IMR-90 (cell line): ENCODE measurements around the gene DOK1.

Source experiments
- CTCF ChIP-seq: conservative IDR thresholded peaks from 2 replicates; pipeline ENCODE4 v1.5.1; 2012; ENCODE audit warnings: mild to moderate bottlenecking, low read depth, low read length, improper control_type of control experiment
- FOS ChIP-seq: fragments of 150-350 bp; IDR thresholded peaks from 2 replicates; pipeline ENCODE4 v1.6.1; 2016; ENCODE audit warnings: low read depth, low read length
- MAFK ChIP-seq: IDR thresholded peaks from 2 replicates; pipeline ENCODE4 v1.6.1; 2012; ENCODE audit warnings: low read depth, low read length, improper control_type of control experiment
- MAZ ChIP-seq: IDR thresholded peaks from 2 replicates; pipeline ENCODE4 v1.6.1; 2012; ENCODE audit warnings: low read depth, mild to moderate bottlenecking, low read length, improper control_type of control experiment, moderate library complexity, borderline replicate concordance
- POLR2A ChIP-seq: IDR thresholded peaks from 2 replicates; pipeline ENCODE4 v1.6.1; 2012; ENCODE audit warnings: mild to moderate bottlenecking, low read depth, low read length
- USF2 ChIP-seq: fragments of 150-350 bp; IDR thresholded peaks from 2 replicates; pipeline ENCODE4 v1.6.1; 2017; ENCODE audit warnings: mild to moderate bottlenecking, antibody characterized with exemption, low read length, low read depth
- TF ChIP-seq, protein P1 (sequence below): fragments of 150-350 bp; IDR thresholded peaks from 2 replicates; pipeline ENCODE4 v1.6.1; 2016; ENCODE audit warnings: low read depth, mild to moderate bottlenecking, low read length, moderate library complexity, borderline replicate concordance

DNA sequence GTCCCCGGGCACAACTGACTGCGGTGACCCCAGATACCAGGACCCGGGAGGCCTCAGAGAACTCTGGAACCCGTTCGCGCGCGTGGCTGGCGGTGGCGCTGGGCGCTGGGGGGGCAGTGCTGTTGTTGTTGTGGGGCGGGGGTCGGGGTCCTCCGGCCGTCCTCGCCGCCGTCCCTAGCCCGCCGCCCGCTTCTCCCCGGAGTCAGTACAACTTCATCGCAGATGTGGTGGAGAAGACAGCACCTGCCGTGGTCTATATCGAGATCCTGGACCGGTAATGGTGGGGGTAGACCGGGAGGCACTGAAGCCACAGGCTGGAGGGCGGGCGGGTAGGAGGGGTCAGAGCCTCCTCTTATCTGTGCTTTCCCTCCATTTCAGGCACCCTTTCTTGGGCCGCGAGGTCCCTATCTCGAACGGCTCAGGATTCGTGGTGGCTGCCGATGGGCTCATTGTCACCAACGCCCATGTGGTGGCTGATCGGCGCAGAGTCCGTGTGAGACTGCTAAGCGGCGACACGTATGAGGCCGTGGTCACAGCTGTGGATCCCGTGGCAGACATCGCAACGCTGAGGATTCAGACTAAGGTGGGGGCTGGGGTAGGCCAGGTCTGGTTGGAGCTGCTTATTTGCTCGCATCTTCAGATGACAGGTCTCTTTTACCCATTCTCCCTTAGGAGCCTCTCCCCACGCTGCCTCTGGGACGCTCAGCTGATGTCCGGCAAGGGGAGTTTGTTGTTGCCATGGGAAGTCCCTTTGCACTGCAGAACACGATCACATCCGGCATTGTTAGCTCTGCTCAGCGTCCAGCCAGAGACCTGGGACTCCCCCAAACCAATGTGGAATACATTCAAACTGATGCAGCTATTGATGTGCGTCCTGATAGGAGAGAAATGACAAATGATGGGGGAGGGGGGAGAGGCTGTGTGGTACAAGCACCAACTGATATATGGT is 24.0 kb upstream of the DOK1 start:
- TF ChIP-seq CTCF (no peak), POLR2A (no peak), MAFK (no peak), FOS (no peak), USF2 (no peak; the same call in 1 of the 2 replicates), MAZ (no peak)
- TF ChIP-seq, protein P1, sequence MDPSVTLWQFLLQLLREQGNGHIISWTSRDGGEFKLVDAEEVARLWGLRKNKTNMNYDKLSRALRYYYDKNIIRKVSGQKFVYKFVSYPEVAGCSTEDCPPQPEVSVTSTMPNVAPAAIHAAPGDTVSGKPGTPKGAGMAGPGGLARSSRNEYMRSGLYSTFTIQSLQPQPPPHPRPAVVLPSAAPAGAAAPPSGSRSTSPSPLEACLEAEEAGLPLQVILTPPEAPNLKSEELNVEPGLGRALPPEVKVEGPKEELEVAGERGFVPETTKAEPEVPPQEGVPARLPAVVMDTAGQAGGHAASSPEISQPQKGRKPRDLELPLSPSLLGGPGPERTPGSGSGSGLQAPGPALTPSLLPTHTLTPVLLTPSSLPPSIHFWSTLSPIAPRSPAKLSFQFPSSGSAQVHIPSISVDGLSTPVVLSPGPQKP, result no peak
